CD14-positive monocyte (primary cell): ENCODE results near the gene PAK5. TPM values are rescaled to one million over a fixed set of nuclear protein-coding genes. Genes with fewer than 3 reads are reported as not detected.

Experiments used
- DNase-seq, 3 donors: peaks; one replicate each; pipeline ENCODE4 v3.0.0-alpha.2; 2011 to 2022
- H2AFZ ChIP-seq: 2 replicates; pipeline ENCODE4 v1.6.0; 2012; ENCODE audit warnings: mild to moderate bottlenecking, low read depth, low read length, inconsistent platforms; ENCODE audit not compliant: insufficient read depth, poor library complexity, severe bottlenecking
- H3K27ac ChIP-seq, 2 donors: 1 replicate in 1 of 2; 2 replicates in 1 of 2; pipeline ENCODE4 v1.5.1; 2012 to 2013; ENCODE audit warnings: low read length in 2 of 2, control low read depth in 1 of 2, inconsistent platforms in 1 of 2, low read depth in 1 of 2, mild to moderate bottlenecking in 1 of 2
- H3K27me3 ChIP-seq, 2 donors: one replicate each; pipeline versions ENCODE4 v1.6.0 to v1.6.1; 2011 to 2013; ENCODE audit warnings: low read length in 2 of 2; ENCODE audit not compliant: control insufficient read depth in 2 of 2, insufficient read depth in 2 of 2
- H3K36me3 ChIP-seq, 2 donors: replicated peaks in 1 of 2; 1 replicate in 1 of 2; 2 replicates in 1 of 2; pipeline versions ENCODE4 v1.5.1 to v1.6.1; 2012 to 2013; ENCODE audit warnings: low read length in 2 of 2, control low read depth in 1 of 2, inconsistent platforms in 1 of 2, mild to moderate bottlenecking in 1 of 2; ENCODE audit not compliant: insufficient read depth in 2 of 2, control insufficient read depth in 1 of 2
- H3K4me1 ChIP-seq, 2 donors: 1 replicate in 1 of 2; 2 replicates in 1 of 2; pipeline versions ENCODE4 v1.5.1 to v1.6.1; 2012 to 2013; ENCODE audit warnings: low read length in 2 of 2, control low read depth in 1 of 2, inconsistent platforms in 1 of 2, mild to moderate bottlenecking in 1 of 2, moderate library complexity in 1 of 2; ENCODE audit not compliant: insufficient read depth in 2 of 2, control insufficient read depth in 1 of 2
- H3K4me2 ChIP-seq: replicated peaks from 2 replicates; pipeline ENCODE3; 2012; ENCODE audit warnings: low read length, moderate library complexity, mild to moderate bottlenecking; ENCODE audit not compliant: poor library complexity, severe bottlenecking; ENCODE audit errors: extremely low read depth
- H3K4me3 ChIP-seq, 3 experiments: fragments of 200-600 bp in 1 of 3; sonication (generic) in 1 of 3; replicated peaks in 1 of 3; 1 replicate in 2 of 3; 2 replicates in 1 of 3; pipeline ENCODE4 v1.5.1; 2011 to 2013; ENCODE audit warnings: low read length in 3 of 3, mild to moderate bottlenecking in 3 of 3, control low read depth in 2 of 3, low read depth in 2 of 3, inconsistent platforms in 1 of 3, moderate library complexity in 1 of 3
- H3K79me2 ChIP-seq: 2 replicates; pipeline ENCODE4 v1.6.0; 2012; ENCODE audit warnings: mild to moderate bottlenecking, control low read depth, inconsistent platforms, low read length, moderate library complexity; ENCODE audit not compliant: insufficient read depth
- H3K9ac ChIP-seq: 2 replicates; pipeline ENCODE4 v1.6.0; 2017; ENCODE audit warnings: low read length, mild to moderate bottlenecking; ENCODE audit not compliant: insufficient read depth, poor library complexity, severe bottlenecking
- H3K9me3 ChIP-seq, 2 donors: replicated peaks in 1 of 2; 1 replicate in 1 of 2; 2 replicates in 1 of 2; pipeline versions ENCODE4 v1.5.1 to v1.6.1; 2012 to 2013; ENCODE audit warnings: low read length in 2 of 2, control low read depth in 1 of 2; ENCODE audit not compliant: control insufficient read depth in 1 of 2, insufficient read depth in 1 of 2
- H4K20me1 ChIP-seq: 2 replicates; pipeline ENCODE4 v1.6.0; 2012; ENCODE audit warnings: mild to moderate bottlenecking, low read length, control low read depth, moderate library complexity; ENCODE audit not compliant: insufficient read depth
- H3K27ac Mint-ChIP-seq, 7 donors: one replicate each; pipeline ENCODE4 v1.8.0; 2020; ENCODE audit warnings: mild to moderate bottlenecking in 7 of 7, mixed read lengths in 7 of 7, moderate library complexity in 6 of 7, inconsistent platforms in 2 of 7
- H3K27me3 Mint-ChIP-seq, 3 donors: one replicate each; pipeline ENCODE4 v1.8.0; 2021 to 2022; ENCODE audit warnings: low read depth in 3 of 3, mild to moderate bottlenecking in 3 of 3, mixed read lengths in 3 of 3, moderate library complexity in 3 of 3, inconsistent platforms in 1 of 3
- H3K36me3 Mint-ChIP-seq, 2 donors: one replicate each; pipeline ENCODE4 v1.8.0; 2020; ENCODE audit warnings: mixed read lengths in 2 of 2, inconsistent platforms in 1 of 2, mild to moderate bottlenecking in 1 of 2
- H3K4me1 Mint-ChIP-seq: one replicate; pipeline ENCODE4 v1.8.0; 2020; ENCODE audit warnings: mild to moderate bottlenecking, mixed read lengths
- H3K4me3 Mint-ChIP-seq, 2 donors: one replicate each; pipeline ENCODE4 v1.8.0; 2020; ENCODE audit warnings: mild to moderate bottlenecking in 2 of 2, mixed read lengths in 2 of 2, moderate library complexity in 1 of 2
- H3K9me3 Mint-ChIP-seq, 7 donors: one replicate each; pipeline ENCODE4 v1.8.0; 2020 to 2022; ENCODE audit warnings: mixed read lengths in 7 of 7, mild to moderate bottlenecking in 6 of 7, moderate library complexity in 6 of 7, inconsistent platforms in 2 of 7
- WGBS: methylation state at CpG from one replicate; pipeline ENCODE4 v1.1.5; 2013; ENCODE audit warnings: missing lambda C conversion rate; ENCODE audit not compliant: insufficient coverage; 5-methylcytosine and 5-hydroxymethylcytosine counted together
- intact Hi-C, 2 donors: fragments of 100-400 bp; cut with micrococcal nuclease; formaldehyde crosslinking; loops; one replicate each; pipeline versions ENCODE4 v1.15.0 to v1.15.1; 2023
- polyA plus RNA-seq, 3 donors: library from polyadenylated mRNA; depleted of rRNA in 1 of 3; unstranded in 2 of 3; stranded (reverse) in 1 of 3; fragments of 300-500 nt in 2 of 3; fragments of >200 nt in 1 of 3; fragmentation: Illumina TruSeq in 2 of 3; gene quantifications; 1 replicate in 2 of 3; 2 replicates in 1 of 3; pipeline ENCODE4 v1.2.3, GENCODE V29; 2012 to 2021
- TF ChIP-seq, protein P1 (sequence below): fragments of 200-600 bp; IDR thresholded peaks from one replicate; pipeline ENCODE4 v1.8.0; 2022; ENCODE audit warnings: antibody characterized with exemption, mild to moderate bottlenecking

The PAK5 gene
- polyA plus RNA-seq, 3 donors = not detected

DNA sequence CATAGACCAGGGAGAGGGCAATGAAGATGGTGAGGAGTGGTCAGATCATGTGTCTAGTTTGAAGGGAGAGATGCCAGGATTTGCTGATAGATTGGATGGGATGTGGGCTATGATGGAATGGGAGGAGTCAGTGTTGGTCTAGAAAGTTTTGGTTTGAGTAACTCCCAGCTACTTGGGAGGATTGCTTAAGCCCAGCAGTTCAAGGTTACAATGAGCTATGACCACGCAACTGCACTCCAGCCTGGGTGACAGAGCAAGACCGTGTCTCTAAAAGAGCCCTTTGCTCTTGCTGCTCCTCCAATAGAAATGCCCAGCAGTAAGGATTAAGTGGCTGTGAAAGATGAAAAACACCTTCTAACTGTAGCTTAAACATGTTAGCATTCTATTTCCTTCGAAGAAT lies 342.7 kb downstream of the PAK5 start:
- H3K4me1 Mint-ChIP-seq = peaks cover 19% of the 10 kb centered on the region
- TF ChIP-seq, protein P1, sequence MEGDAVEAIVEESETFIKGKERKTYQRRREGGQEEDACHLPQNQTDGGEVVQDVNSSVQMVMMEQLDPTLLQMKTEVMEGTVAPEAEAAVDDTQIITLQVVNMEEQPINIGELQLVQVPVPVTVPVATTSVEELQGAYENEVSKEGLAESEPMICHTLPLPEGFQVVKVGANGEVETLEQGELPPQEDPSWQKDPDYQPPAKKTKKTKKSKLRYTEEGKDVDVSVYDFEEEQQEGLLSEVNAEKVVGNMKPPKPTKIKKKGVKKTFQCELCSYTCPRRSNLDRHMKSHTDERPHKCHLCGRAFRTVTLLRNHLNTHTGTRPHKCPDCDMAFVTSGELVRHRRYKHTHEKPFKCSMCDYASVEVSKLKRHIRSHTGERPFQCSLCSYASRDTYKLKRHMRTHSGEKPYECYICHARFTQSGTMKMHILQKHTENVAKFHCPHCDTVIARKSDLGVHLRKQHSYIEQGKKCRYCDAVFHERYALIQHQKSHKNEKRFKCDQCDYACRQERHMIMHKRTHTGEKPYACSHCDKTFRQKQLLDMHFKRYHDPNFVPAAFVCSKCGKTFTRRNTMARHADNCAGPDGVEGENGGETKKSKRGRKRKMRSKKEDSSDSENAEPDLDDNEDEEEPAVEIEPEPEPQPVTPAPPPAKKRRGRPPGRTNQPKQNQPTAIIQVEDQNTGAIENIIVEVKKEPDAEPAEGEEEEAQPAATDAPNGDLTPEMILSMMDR = no peak

GRCh38 chr20:9495701-9496100 lies 343.2 kb downstream of the PAK5 start:
- no peaks in the 10 kb centered on the region for H3K36me3 ChIP-seq
- peaks cover 2 to 9% (median 5%) of the 10 kb centered on the region in 7 donors for H3K9me3 Mint-ChIP-seq
- H3K27ac ChIP-seq = no peak overlapping the region
- H3K4me3 ChIP-seq = no peak overlapping the region
- no peaks in the 10 kb centered on the region for H3K27me3 ChIP-seq
- H3K27me3 Mint-ChIP-seq = peaks cover 3 to 4% (median 4%) of the 10 kb centered on the region in 3 donors
- DNase-seq = no peak
- H3K4me3 Mint-ChIP-seq = no peak overlapping the region
- intact Hi-C loops = no loop called here
- no peaks in the 10 kb centered on the region for H4K20me1 ChIP-seq
- H3K9ac ChIP-seq = no peak overlapping the region
- H3K4me2 ChIP-seq = no peak overlapping the region
- H3K9me3 ChIP-seq = no peaks in the 10 kb centered on the region
- TF ChIP-seq, protein P1 = no peak
- H3K79me2 ChIP-seq = no peaks in the 10 kb centered on the region
- no CpG with 5 or more reads among the region's 2 CpGs for WGBS
- no peak overlapping the region for H2AFZ ChIP-seq
- H3K4me1 Mint-ChIP-seq = peaks cover 22% of the 10 kb centered on the region
- H3K4me1 ChIP-seq = peaks cover 51 to 63% of the 10 kb centered on the region in 2 donors
- H3K36me3 Mint-ChIP-seq = peaks cover 0 to 3% of the 10 kb centered on the region in 2 donors
- peak overlapping the region in 4 of 7 donors; percentile 64 to 73 (median 70) for H3K27ac Mint-ChIP-seq

More for the DNA sequence above, 342.7 kb downstream of the PAK5 start:
- Histone ChIP-seq H3K4me2 (no peak overlapping the region), H2AFZ (no peak overlapping the region), H3K4me3 (no peak overlapping the region), H3K36me3 (no peaks in the 10 kb centered on the region), H3K9ac (no peak overlapping the region), H3K27ac (no peak overlapping the region), H3K27me3 (no peaks in the 10 kb centered on the region), H4K20me1 (no peaks in the 10 kb centered on the region), H3K79me2 (no peaks in the 10 kb centered on the region), H3K4me1 (peaks cover 50 to 59% of the 10 kb centered on the region in 2 donors), H3K9me3 (no peaks in the 10 kb centered on the region)
- DNase-seq = peak; percentile 52 to 60 (median 53)
- Mint-ChIP-seq H3K9me3 (peaks cover 2 to 9% (median 5%) of the 10 kb centered on the region in 7 donors), H3K36me3 (peaks cover 0 to 3% of the 10 kb centered on the region in 2 donors), H3K4me3 (no peak overlapping the region), H3K27me3 (peaks cover 3 to 4% (median 4%) of the 10 kb centered on the region in 3 donors), H3K27ac (peak overlapping the region in 4 of 7 donors; percentile 64 to 73 (median 70))
- intact Hi-C loops = no loop called here
- 0% methylated on average over 1 of the region's 3 CpGs for WGBS
